B cell (primary cell): ENCODE measurements around the gene RAB3IL1.

Source experiments
- EZH2 ChIP-seq: IDR thresholded peaks from 2 replicates; pipeline ENCODE4 v1.6.1; 2012; ENCODE audit warnings: borderline replicate concordance, low read depth, mild to moderate bottlenecking, moderate library complexity, low read length; ENCODE audit not compliant: insufficient read depth, poor library complexity, severe bottlenecking
- TF ChIP-seq, protein P1 (sequence below): fragments of 200-600 bp; IDR thresholded peaks from one replicate; pipeline ENCODE4 v1.8.0; 2022; ENCODE audit warnings: antibody characterized with exemption, mild to moderate bottlenecking

GRCh38 chr11:61903845-61904244 lies 13.5 kb downstream of the RAB3IL1 start:
- TF ChIP-seq, protein P1, sequence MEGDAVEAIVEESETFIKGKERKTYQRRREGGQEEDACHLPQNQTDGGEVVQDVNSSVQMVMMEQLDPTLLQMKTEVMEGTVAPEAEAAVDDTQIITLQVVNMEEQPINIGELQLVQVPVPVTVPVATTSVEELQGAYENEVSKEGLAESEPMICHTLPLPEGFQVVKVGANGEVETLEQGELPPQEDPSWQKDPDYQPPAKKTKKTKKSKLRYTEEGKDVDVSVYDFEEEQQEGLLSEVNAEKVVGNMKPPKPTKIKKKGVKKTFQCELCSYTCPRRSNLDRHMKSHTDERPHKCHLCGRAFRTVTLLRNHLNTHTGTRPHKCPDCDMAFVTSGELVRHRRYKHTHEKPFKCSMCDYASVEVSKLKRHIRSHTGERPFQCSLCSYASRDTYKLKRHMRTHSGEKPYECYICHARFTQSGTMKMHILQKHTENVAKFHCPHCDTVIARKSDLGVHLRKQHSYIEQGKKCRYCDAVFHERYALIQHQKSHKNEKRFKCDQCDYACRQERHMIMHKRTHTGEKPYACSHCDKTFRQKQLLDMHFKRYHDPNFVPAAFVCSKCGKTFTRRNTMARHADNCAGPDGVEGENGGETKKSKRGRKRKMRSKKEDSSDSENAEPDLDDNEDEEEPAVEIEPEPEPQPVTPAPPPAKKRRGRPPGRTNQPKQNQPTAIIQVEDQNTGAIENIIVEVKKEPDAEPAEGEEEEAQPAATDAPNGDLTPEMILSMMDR, result no peak
- no peak for TF ChIP-seq EZH2
